HCT116 (cell line): Measurements from ENCODE around the gene CYP3A7. TPM values are rescaled to one million over a fixed set of nuclear protein-coding genes. Genes with fewer than 3 reads are reported as not detected.

Source experiments
- ATAC-seq: fragments of 200-7000 bp; cut with Tn5 transposase; 2 replicates; pipeline ENCODE4 v1.9.1; 2020; ENCODE audit warnings: mild to moderate bottlenecking, moderate library complexity
- BruUV-seq: library from RNA; stranded (reverse); fragments of 400-500 nt; replicated peaks from 2 replicates; lab custom pipeline; 2021; lab: Mats Ljungman, UMichigan
- CTCF ChIA-PET: fragments of 300-600 bp; sonication (Branson Sonifier 250); formaldehyde crosslinking; loops from one replicate; lab custom pipeline; 2021; ENCODE audit warnings: antibody characterized with exemption; lab: Charles Lee
- POLR2A ChIA-PET: fragments of 300-600, 350-600 bp; sonication (Branson Sonifier 250); formaldehyde crosslinking; loops from one replicate; lab custom pipeline; 2021; ENCODE audit warnings: antibody characterized with exemption; lab: Charles Lee
- RAD21 ChIA-PET, 2 experiments: fragments of 300-600 bp; sonication (Branson Sonifier 250); formaldehyde crosslinking; loops; one replicate each; lab custom pipeline; 2023; ENCODE audit warnings: low total read pairs in 2 of 2; ENCODE audit not compliant: uncharacterized antibody in 2 of 2, unreplicated experiment in 2 of 2, low non-redundant PET in 1 of 2; lab: Charles Lee
- DNase-seq: peaks from one replicate; pipeline ENCODE4 v3.0.0-alpha.2; 2010; ENCODE audit warnings: low read depth, low spot score
- H2AFZ ChIP-seq: fragments of 200-600 bp; shearing (Covaris generic), sonication (generic); 2 replicates; pipeline ENCODE4 v1.6.1; 2017; ENCODE audit warnings: low read depth, mixed run types, mixed read lengths, antibody characterized with exemption, low read length; ENCODE audit not compliant: poor library complexity, severe bottlenecking
- H3K27ac ChIP-seq: 2 replicates; pipeline ENCODE4 v1.5.1; 2012; ENCODE audit warnings: low read depth, low read length
- H3K27me3 ChIP-seq: fragments of 200-600 bp; sonication (generic); 2 replicates; pipeline ENCODE4 v1.6.1; 2016; ENCODE audit warnings: mixed run types, low read length, mixed read lengths; ENCODE audit not compliant: insufficient read depth
- H3K36me3 ChIP-seq, 2 experiments: fragments of 200-500 bp in 1 of 2; fragments of 200-600 bp in 1 of 2; sonication (Bioruptor generic) in 1 of 2; sonication (generic) in 1 of 2; 2 replicates each; pipeline versions ENCODE4 v1.5.1 to v1.6.1; 2014 to 2016; ENCODE audit warnings: low read length in 2 of 2, inconsistent platforms in 1 of 2, mixed read lengths in 1 of 2, mixed run types in 1 of 2; ENCODE audit not compliant: insufficient read depth in 2 of 2, control insufficient read depth in 1 of 2
- H3K4me1 ChIP-seq, 2 experiments: fragments of 200-600 bp in 1 of 2; sonication (generic) in 1 of 2; 2 replicates each; pipeline versions ENCODE4 v1.5.1 to v1.6.1; 2012 to 2017; ENCODE audit warnings: low read length in 2 of 2, inconsistent platforms in 1 of 2, mild to moderate bottlenecking in 1 of 2, mixed read lengths in 1 of 2, mixed run types in 1 of 2, moderate library complexity in 1 of 2; ENCODE audit not compliant: insufficient read depth in 2 of 2, control insufficient read depth in 1 of 2
- H3K4me2 ChIP-seq: fragments of 200-600 bp; sonication (generic); 2 replicates; pipeline ENCODE4 v1.6.1; 2017; ENCODE audit warnings: mixed run types, low read length, mixed read lengths
- H3K4me3 ChIP-seq, 2 experiments: fragments of 200-600 bp in 1 of 2; sonication (generic) in 1 of 2; replicated peaks in 1 of 2; 2 replicates each; pipeline ENCODE4 v1.5.1; 2011 to 2016; ENCODE audit warnings: low read length in 2 of 2, control low read depth in 1 of 2, low read depth in 1 of 2, mild to moderate bottlenecking in 1 of 2, mixed read lengths in 1 of 2, mixed run types in 1 of 2
- H3K79me2 ChIP-seq: fragments of 200-600 bp; sonication (generic); 2 replicates; pipeline ENCODE4 v1.6.1; 2017; ENCODE audit warnings: mild to moderate bottlenecking, mixed run types, low read length, moderate library complexity, mixed read lengths; ENCODE audit not compliant: insufficient read depth
- H3K9ac ChIP-seq: fragments of 200-600 bp; sonication (generic); 2 replicates; pipeline ENCODE4 v1.6.1; 2016; ENCODE audit warnings: low read length, mixed read lengths
- H3K9me2 ChIP-seq: fragments of 200-600 bp; sonication (generic), shearing (Covaris generic); 2 replicates; pipeline ENCODE4 v1.6.1; 2017; ENCODE audit warnings: mixed run types, mild to moderate bottlenecking, moderate library complexity; ENCODE audit not compliant: insufficient read depth
- H3K9me3 ChIP-seq, 2 experiments: fragments of 200-500 bp in 1 of 2; fragments of 200-600 bp in 1 of 2; sonication (Bioruptor generic) in 1 of 2; sonication (generic) in 1 of 2; 2 replicates each; pipeline ENCODE4 v1.6.1; 2014 to 2017; ENCODE audit warnings: low read length in 2 of 2, mixed read lengths in 2 of 2, inconsistent platforms in 1 of 2, low read depth in 1 of 2, mild to moderate bottlenecking in 1 of 2, mixed run types in 1 of 2, moderate library complexity in 1 of 2; ENCODE audit not compliant: control insufficient read depth in 1 of 2, insufficient read depth in 1 of 2
- H4K20me1 ChIP-seq: fragments of 200-600 bp; sonication (generic), shearing (Covaris generic); 2 replicates; pipeline ENCODE4 v1.6.1; 2017; ENCODE audit warnings: mixed run types, mild to moderate bottlenecking, moderate library complexity; ENCODE audit not compliant: insufficient read depth
- CEBPB ChIP-seq: IDR thresholded peaks from 2 replicates; pipeline ENCODE4 v1.6.1; 2012; ENCODE audit warnings: low read depth
- EZH2 ChIP-seq: fragments of 200-600 bp; sonication (generic); IDR thresholded peaks from 2 replicates; pipeline ENCODE4 v1.6.1; 2017; ENCODE audit warnings: antibody characterized with exemption, mixed run types
- EZH2phosphoT487 ChIP-seq: fragments of 200-600 bp; IDR thresholded peaks from 2 replicates; pipeline ENCODE4 v1.6.1; 2018; ENCODE audit warnings: antibody characterized with exemption, borderline replicate concordance
- JUND ChIP-seq: IDR thresholded peaks from 2 replicates; pipeline ENCODE4 v1.6.1; 2012
- MAX ChIP-seq: IDR thresholded peaks from 2 replicates; pipeline ENCODE4 v1.6.1; 2012
- POLR2A ChIP-seq: IDR thresholded peaks from 2 replicates; pipeline ENCODE4 v1.7.0; 2011; ENCODE audit warnings: borderline replicate concordance; ENCODE audit not compliant: insufficient read depth, insufficient read length; ENCODE audit errors: extremely low read depth
- POLR2AphosphoS5 ChIP-seq: IDR thresholded peaks from 2 replicates; pipeline ENCODE4 v1.6.1; 2011; ENCODE audit warnings: mild to moderate bottlenecking, low read depth, low read length, moderate library complexity
- TCF7L2 ChIP-seq: IDR thresholded peaks from 2 replicates; pipeline ENCODE4 v1.7.0; 2011; ENCODE audit warnings: borderline replicate concordance, inconsistent platforms; ENCODE audit not compliant: insufficient read depth, insufficient read length; ENCODE audit errors: extremely low read depth
- ZBTB33 ChIP-seq: IDR thresholded peaks from 2 replicates; pipeline ENCODE4 v1.6.1; 2011; ENCODE audit warnings: mild to moderate bottlenecking, low read length, moderate library complexity; ENCODE audit not compliant: insufficient replicate concordance; ENCODE audit errors: extremely low read depth
- ZNF274 ChIP-seq: fragments of 200-500 bp; sonication (Bioruptor generic); IDR thresholded peaks from 2 replicates; pipeline ENCODE4 v1.6.1; 2014; ENCODE audit warnings: mild to moderate bottlenecking, low read depth, low read length, inconsistent platforms
- intact Hi-C: fragments of 100-400 bp; cut with micrococcal nuclease; formaldehyde crosslinking; loops from 2 replicates; pipeline ENCODE4 v1.10.0; 2022
- total RNA-seq: library from RNA; stranded (reverse); gene quantifications from one replicate; pipeline ENCODE4 v1.2.1, GENCODE V29; 2021; ENCODE audit not compliant: unreplicated experiment

The CYP3A7 gene
- total RNA-seq, 1 experiment from 2014 or later: not detected

- ChIA-PET CTCF (no interaction called here), POLR2A (no interaction called here)
- ATAC-seq (no peak), DNase-seq (no peak)
- no peaks in the 10 kb centered on the region for H3K79me2 ChIP-seq
- no peak overlapping the region for H2AFZ ChIP-seq
- no peak overlapping the region for H3K4me2 ChIP-seq
- BruUV-seq: no TSS peak
- no peaks in the 10 kb centered on the region for H3K36me3 ChIP-seq
- no peak overlapping the region for H3K9ac ChIP-seq
- H4K20me1 ChIP-seq: no peaks in the 10 kb centered on the region
- H3K27me3 ChIP-seq: no peaks in the 10 kb centered on the region
- H3K4me3 ChIP-seq: no peak overlapping the region
- TF ChIP-seq ZNF274: no peak
- no peak for TF ChIP-seq JUND
- TF ChIP-seq EZH2phosphoT487: no peak
- TF ChIP-seq MAX: no peak
- no peak for TF ChIP-seq TCF7L2
- TF ChIP-seq POLR2AphosphoS5: no peak
- no peak for TF ChIP-seq ZBTB33
- TF ChIP-seq POLR2A: no peak
- no peak for TF ChIP-seq CEBPB
- TF ChIP-seq EZH2: no peak
- TF ChIP-seq, all 23 proteins: peak for 0
- Histone ChIP-seq H3K9me2 (no peaks in the 10 kb centered on the region), H3K9me3 (no peaks in the 10 kb centered on the region), H3K4me1 (no peaks in the 10 kb centered on the region), H3K27ac (no peak overlapping the region)
- RAD21 ChIA-PET: no interaction called here
- intact Hi-C loops: no loop called here
These were observed 69.0 kb downstream of the CYP3A7 start for GRCh38 chr7:99666013-99666395.
